Measurements from ENCODE around the gene MTHFD1L.
A peak's percentile ranks its signal among the peaks of the same experiment; 100 is the strongest.

GRCh38 chr6:151118461-151119123 lies 253.1 kb downstream of the MTHFD1L start:
- TF ChIP-seq CTCF (IDR thresholded peaks at IDR 0.05) = no peak
- peak in 1 of 2 donors; percentile 29 for TF ChIP-seq POLR2A (IDR thresholded peaks at IDR 0.05)

All from Peyer's patch (tissue), 4 donors.